Measurements from ENCODE around the gene IGLL1. TPM values are rescaled to one million over a fixed set of nuclear protein-coding genes. Genes with fewer than 3 reads are reported as not detected.
"Not testable (repeated sequence)": the region's sequence is repeated elsewhere in the genome, so short reads cannot be mapped to it uniquely, and the experiment has no call there.

The IGLL1 gene
- total and polyA plus RNA-seq, 2 experiments from 2014 or later = not detected

DNA sequence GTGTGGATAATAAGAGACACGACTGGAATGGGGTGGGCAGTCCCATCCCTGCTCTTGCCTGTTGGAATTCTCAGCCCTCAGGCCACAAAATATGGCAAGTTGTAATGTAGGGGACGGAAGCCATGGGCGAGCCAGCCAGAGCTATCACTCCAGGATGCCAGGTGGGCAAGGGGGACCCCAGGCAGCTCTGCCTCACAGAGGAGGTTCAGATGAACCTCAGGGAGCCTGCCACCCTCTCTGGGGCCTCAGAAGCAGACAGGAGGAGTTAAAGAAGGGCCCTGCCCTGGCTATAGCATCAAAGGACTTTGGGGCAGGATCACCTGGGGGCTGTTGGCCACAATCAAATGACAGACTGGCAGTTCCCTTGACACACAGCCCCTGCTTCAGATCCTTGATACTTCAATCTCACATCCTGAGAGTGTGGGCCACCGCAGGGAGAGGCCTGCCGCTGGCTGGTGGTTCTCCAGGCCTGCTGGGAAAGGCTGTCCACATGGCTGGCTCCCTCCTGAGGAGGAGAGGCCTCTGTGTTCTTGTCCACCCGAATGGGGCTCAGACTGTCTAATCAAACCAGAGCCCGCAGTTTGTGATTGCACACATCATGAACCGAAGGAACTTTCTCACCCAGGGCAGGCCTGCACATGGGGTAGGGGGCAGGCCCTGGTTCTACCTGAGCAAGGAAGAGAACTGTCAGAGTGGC lies 31.4 kb downstream of the IGLL1 start:
- Histone ChIP-seq H3K9me2 (ENCODE audit: insufficient read depth) (no peaks in the 10 kb centered on the region), H3K4me2 (ENCODE audit: unreplicated experiment) (no peak overlapping the region), H3K4me1 (ENCODE audit: insufficient read depth) (no peaks in the 10 kb centered on the region), H3K36me3 (ENCODE audit: low read depth) (no peaks in the 10 kb centered on the region), H4K20me1 (ENCODE audit: insufficient read depth) (no peaks in the 10 kb centered on the region), H3K9me3 (ENCODE audit: low read depth) (no peaks in the 10 kb centered on the region), H3K9ac (no peak overlapping the region), H3K4me3 (no peak overlapping the region), H3K27ac (no peak overlapping the region), H3K27me3 (replicated peaks; ENCODE audit: insufficient read depth) (peaks cover 11% of the 10 kb centered on the region; the same call in 1 of the 2 replicates), H3K79me2 (ENCODE audit: insufficient read depth) (no peaks in the 10 kb centered on the region), H3F3A (ENCODE audit: insufficient read depth) (no peaks in the 10 kb centered on the region), H2AFZ (no peak overlapping the region)
- in situ Hi-C loops (cut with MboI) = loop anchor here (25.0 kb wide), 1 partner anchor 361 kb away; the partner anchor contains the start of gene BCR
- no peak for TF ChIP-seq EZH2phosphoT487 (IDR thresholded peaks at IDR 0.05; ENCODE audit: insufficient read depth, low read depth)
- TF ChIP-seq EZH2 (IDR thresholded peaks at IDR 0.05; ENCODE audit: insufficient read depth, poor library complexity, severe bottlenecking) = no peak
- 39 to 41% methylated on average over 8 of the region's 8 CpGs for WGBS, 2 experiments (ENCODE audit: low coverage in 1 of 2, low lambda C conversion rate in 2 of 2, missing lambda C conversion rate in 2 of 2)
- DNase-seq = no peak

DNA sequence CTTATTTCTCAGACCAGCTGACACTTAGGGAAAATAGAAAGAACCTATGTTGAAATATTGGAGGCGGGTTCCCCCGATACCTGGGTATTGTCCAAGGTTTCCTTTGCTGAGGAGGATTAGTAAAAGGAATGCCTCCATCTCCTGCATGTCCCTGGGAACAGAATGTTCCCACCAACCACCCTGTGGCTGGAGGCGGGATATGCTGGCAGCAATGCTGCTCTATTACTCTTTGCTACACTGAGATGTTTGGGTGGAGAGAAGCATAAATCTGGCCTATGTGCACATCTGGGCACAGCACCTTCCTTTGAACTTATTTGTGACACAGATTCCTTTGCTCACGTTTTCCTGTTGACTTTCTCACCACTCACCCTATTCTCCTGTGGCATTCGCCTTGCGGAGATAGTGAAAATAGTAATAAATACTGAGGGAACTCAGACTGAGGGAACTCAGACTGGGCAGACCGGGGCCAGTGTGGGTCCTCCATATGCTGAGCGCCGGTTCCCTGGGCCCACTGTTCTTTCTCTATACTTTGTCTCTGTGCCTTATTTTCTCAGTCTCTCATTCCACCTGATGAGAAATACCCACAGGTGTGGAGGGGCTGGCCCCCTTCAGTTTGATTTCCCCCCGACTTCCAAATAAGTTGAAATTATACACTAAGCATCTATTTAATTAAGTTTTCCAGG lies 32.1 kb downstream of the IGLL1 start:
- Histone ChIP-seq H3K4me2 (ENCODE audit: unreplicated experiment) (no peak overlapping the region), H3K9me3 (ENCODE audit: low read depth) (no peaks in the 10 kb centered on the region), H3F3A (ENCODE audit: insufficient read depth) (no peaks in the 10 kb centered on the region), H3K4me1 (ENCODE audit: insufficient read depth) (no peaks in the 10 kb centered on the region), H2AFZ (no peak overlapping the region), H3K27ac (no peak overlapping the region), H3K27me3 (replicated peaks; ENCODE audit: insufficient read depth) (peaks cover 11% of the 10 kb centered on the region; the same call in 1 of the 2 replicates), H3K9me2 (ENCODE audit: insufficient read depth) (no peaks in the 10 kb centered on the region), H3K36me3 (ENCODE audit: low read depth) (no peaks in the 10 kb centered on the region), H3K4me3 (no peak overlapping the region), H4K20me1 (ENCODE audit: insufficient read depth) (no peaks in the 10 kb centered on the region), H3K79me2 (ENCODE audit: insufficient read depth) (no peaks in the 10 kb centered on the region), H3K9ac (no peak overlapping the region)
- DNase-seq = no peak
- TF ChIP-seq EZH2phosphoT487 (IDR thresholded peaks at IDR 0.05; ENCODE audit: insufficient read depth, low read depth) = no peak
- no peak for TF ChIP-seq EZH2 (IDR thresholded peaks at IDR 0.05; ENCODE audit: insufficient read depth, poor library complexity, severe bottlenecking)
- in situ Hi-C loops (cut with MboI) = loop anchor here (25.0 kb wide), 1 partner anchor 361 kb away; the partner anchor contains the start of gene BCR
- 46 to 47% methylated on average over 10 of the region's 10 CpGs for WGBS, 2 experiments (ENCODE audit: low coverage in 1 of 2, low lambda C conversion rate in 2 of 2, missing lambda C conversion rate in 2 of 2)

DNA sequence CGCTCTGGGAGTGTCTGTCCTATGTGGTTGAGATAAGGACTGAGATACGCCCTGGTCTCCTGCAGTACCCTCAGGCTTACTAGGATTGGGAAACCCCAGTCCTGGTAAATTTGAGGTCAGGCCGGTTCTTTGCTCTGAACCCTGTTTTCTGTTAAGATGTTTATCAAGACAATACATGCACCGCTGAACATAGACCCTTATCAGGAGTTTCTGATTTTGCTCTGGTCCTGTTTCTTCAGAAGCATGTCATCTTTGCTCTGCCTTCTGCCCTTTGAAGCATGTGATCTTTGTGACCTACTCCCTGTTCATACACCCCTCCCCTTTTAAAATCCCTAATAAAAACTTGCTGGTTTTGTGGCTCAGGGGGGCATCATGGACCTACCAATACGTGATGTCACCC lies 32.7 kb downstream of the IGLL1 start:
- not testable (repeated sequence) for H3K4me1 ChIP-seq (ENCODE audit: insufficient read depth); H3K9me2 ChIP-seq (ENCODE audit: insufficient read depth); H4K20me1 ChIP-seq (ENCODE audit: insufficient read depth); H3K27ac ChIP-seq; H3K9ac ChIP-seq; H3K36me3 ChIP-seq (ENCODE audit: low read depth); H3K9me3 ChIP-seq (ENCODE audit: low read depth); H2AFZ ChIP-seq; H3K79me2 ChIP-seq (ENCODE audit: insufficient read depth); H3K4me3 ChIP-seq; H3K4me2 ChIP-seq (ENCODE audit: unreplicated experiment); H3F3A ChIP-seq (ENCODE audit: insufficient read depth); DNase-seq
- H3K27me3 ChIP-seq (replicated peaks; ENCODE audit: insufficient read depth) = peaks cover 11% of the 10 kb centered on the region; the same call in 1 of the 2 replicates
- in situ Hi-C loops (cut with MboI) = loop anchor here (25.0 kb wide), 1 partner anchor 360 kb away; the partner anchor contains the start of gene BCR
- 53 to 55% methylated on average over 5 of the region's 5 CpGs for WGBS, 2 experiments (ENCODE audit: low coverage in 1 of 2, low lambda C conversion rate in 2 of 2, missing lambda C conversion rate in 2 of 2)

DNA sequence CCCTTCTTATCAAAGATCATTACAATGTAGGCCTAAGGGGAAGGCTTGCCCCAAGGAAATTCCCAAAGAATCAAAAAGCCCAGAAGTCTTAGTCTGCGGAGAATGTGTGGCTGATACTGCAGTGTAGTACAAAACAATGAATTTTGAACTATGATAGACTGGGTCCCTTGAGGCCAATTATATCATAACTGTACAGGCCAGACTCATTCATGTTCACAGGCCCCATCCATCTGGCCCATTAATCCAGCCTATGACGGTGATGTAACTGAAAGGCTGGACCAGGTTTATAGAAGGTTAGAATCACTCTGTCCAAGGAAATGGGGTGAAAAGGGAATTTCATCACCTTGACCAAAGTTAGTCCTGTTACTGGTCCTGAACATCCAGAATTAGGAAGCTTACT lies 35.2 kb downstream of the IGLL1 start:
- no peak for DNase-seq
- no peaks in the 10 kb centered on the region for H3K9me2 ChIP-seq (ENCODE audit: insufficient read depth)
- TF ChIP-seq EZH2phosphoT487 (IDR thresholded peaks at IDR 0.05; ENCODE audit: insufficient read depth, low read depth) (no peak), EZH2 (IDR thresholded peaks at IDR 0.05; ENCODE audit: insufficient read depth, poor library complexity, severe bottlenecking) (no peak)
- H2AFZ ChIP-seq = no peak overlapping the region
- no peak overlapping the region for H3K9ac ChIP-seq
- no peaks in the 10 kb centered on the region for H3K79me2 ChIP-seq (ENCODE audit: insufficient read depth)
- in situ Hi-C loops (cut with MboI) = loop anchor here (25.0 kb wide), 1 partner anchor 358 kb away; the partner anchor contains the start of gene BCR
- no peaks in the 10 kb centered on the region for H3K9me3 ChIP-seq (ENCODE audit: low read depth)
- H3K36me3 ChIP-seq (ENCODE audit: low read depth) = no peaks in the 10 kb centered on the region
- 82 to 94% methylated on average over 2 of the region's 2 CpGs for WGBS, 2 experiments (ENCODE audit: low coverage in 1 of 2, low lambda C conversion rate in 2 of 2, missing lambda C conversion rate in 2 of 2)
- no peak overlapping the region for H3K4me2 ChIP-seq (ENCODE audit: unreplicated experiment)
- no peaks in the 10 kb centered on the region for H3F3A ChIP-seq (ENCODE audit: insufficient read depth)
- no peak overlapping the region for H3K4me3 ChIP-seq
- peaks cover 11% of the 10 kb centered on the region; the same call in 1 of the 2 replicates for H3K27me3 ChIP-seq (replicated peaks; ENCODE audit: insufficient read depth)
- no peaks in the 10 kb centered on the region for H3K4me1 ChIP-seq (ENCODE audit: insufficient read depth)
- no peak overlapping the region for H3K27ac ChIP-seq
- H4K20me1 ChIP-seq (ENCODE audit: insufficient read depth) = no peaks in the 10 kb centered on the region

DNA sequence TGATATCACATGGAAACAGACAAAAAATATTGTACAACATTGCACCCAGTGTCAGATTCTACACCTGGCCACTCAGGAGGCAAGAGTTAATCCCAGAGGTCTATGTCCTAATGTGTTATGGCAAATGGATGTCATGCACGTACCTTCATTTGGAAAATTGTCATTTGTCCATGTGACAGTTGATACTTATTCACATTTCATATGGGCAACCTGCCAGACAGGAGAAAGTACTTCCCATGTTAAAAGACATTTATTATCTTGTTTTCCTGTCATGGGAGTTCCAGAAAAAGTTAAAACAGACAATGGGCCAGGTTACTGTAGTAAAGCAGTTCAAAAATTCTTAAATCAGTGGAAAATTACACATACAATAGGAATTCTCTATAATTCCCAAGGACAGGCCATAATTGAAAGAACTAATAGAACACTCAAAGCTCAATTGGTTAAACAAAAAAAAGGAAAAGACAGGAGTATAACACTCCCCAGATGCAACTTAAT lies 36.5 kb downstream of the IGLL1 start:
- H4K20me1 ChIP-seq (ENCODE audit: insufficient read depth); H3K27ac ChIP-seq; H3K9me2 ChIP-seq (ENCODE audit: insufficient read depth); H3K9ac ChIP-seq; H3K9me3 ChIP-seq (ENCODE audit: low read depth); H2AFZ ChIP-seq; H3F3A ChIP-seq (ENCODE audit: insufficient read depth); H3K79me2 ChIP-seq (ENCODE audit: insufficient read depth); H3K36me3 ChIP-seq (ENCODE audit: low read depth); H3K4me3 ChIP-seq; H3K4me1 ChIP-seq (ENCODE audit: insufficient read depth); DNase-seq; H3K4me2 ChIP-seq (ENCODE audit: unreplicated experiment): not testable (repeated sequence)
- in situ Hi-C loops (cut with MboI) = loop anchor here (25.0 kb wide), 1 partner anchor 356 kb away; the partner anchor contains the start of gene BCR
- WGBS, 2 experiments (ENCODE audit: low coverage in 1 of 2, low lambda C conversion rate in 2 of 2, missing lambda C conversion rate in 2 of 2) = 32 to 39% methylated on average over 1 of the region's 1 CpG
- peaks cover 11% of the 10 kb centered on the region; the same call in 1 of the 2 replicates for H3K27me3 ChIP-seq (replicated peaks; ENCODE audit: insufficient read depth)

Measured in GM23248 (cell line).